Measurements from ENCODE around the gene COLGALT1. TPM values are rescaled to one million over a fixed set of nuclear protein-coding genes. Genes with fewer than 3 reads are reported as not detected.

The COLGALT1 gene
- total RNA-seq, 3 donors from 2014 or later (not counting 1 experiment from before 2014, with no cell fraction given): 39.0 to 55.4 (median 43.7) TPM

- Mint-ChIP-seq H3K4me1 (peaks cover 7 to 14% of the 10 kb centered on the region in 2 donors), H3K9me3 (no peaks in the 10 kb centered on the region), H3K27me3 (ENCODE audit: low read depth in 2 of 2) (peaks cover 4 to 6% of the 10 kb centered on the region in 2 donors), H3K27ac (no peak overlapping the region), H3K36me3 (no peaks in the 10 kb centered on the region), H3K4me3 (no peak overlapping the region)
- peaks cover 5% of the 10 kb centered on the region for H3K4me1 ChIP-seq (ENCODE audit: control insufficient read depth, insufficient read depth, low read length)
- TF ChIP-seq CTCF (IDR thresholded peaks at IDR 0.05): no peak
- no peaks in the 10 kb centered on the region for H3K36me3 ChIP-seq (ENCODE audit: control insufficient read depth, insufficient read depth, low read length)
- intact Hi-C loops (cut with micrococcal nuclease): no loop called here
- no peak overlapping the region for H3K27ac ChIP-seq (ENCODE audit: low read length)
- no peaks in the 10 kb centered on the region for H3K9me3 ChIP-seq (ENCODE audit: control insufficient read depth, insufficient read depth, low read length)
- ATAC-seq (no peak), DNase-seq (no peak)
- no peaks in the 10 kb centered on the region for H3K27me3 ChIP-seq (ENCODE audit: control insufficient read depth, insufficient read depth, low read length)
- H3K4me3 ChIP-seq (ENCODE audit: low read length): no peak overlapping the region
- WGBS (ENCODE audit: insufficient coverage): 92% methylated on average over 28 of the region's 31 CpGs
These were observed 67.9 kb downstream of the COLGALT1 start for GRCh38 chr19:17623224-17623935.

DNA sequence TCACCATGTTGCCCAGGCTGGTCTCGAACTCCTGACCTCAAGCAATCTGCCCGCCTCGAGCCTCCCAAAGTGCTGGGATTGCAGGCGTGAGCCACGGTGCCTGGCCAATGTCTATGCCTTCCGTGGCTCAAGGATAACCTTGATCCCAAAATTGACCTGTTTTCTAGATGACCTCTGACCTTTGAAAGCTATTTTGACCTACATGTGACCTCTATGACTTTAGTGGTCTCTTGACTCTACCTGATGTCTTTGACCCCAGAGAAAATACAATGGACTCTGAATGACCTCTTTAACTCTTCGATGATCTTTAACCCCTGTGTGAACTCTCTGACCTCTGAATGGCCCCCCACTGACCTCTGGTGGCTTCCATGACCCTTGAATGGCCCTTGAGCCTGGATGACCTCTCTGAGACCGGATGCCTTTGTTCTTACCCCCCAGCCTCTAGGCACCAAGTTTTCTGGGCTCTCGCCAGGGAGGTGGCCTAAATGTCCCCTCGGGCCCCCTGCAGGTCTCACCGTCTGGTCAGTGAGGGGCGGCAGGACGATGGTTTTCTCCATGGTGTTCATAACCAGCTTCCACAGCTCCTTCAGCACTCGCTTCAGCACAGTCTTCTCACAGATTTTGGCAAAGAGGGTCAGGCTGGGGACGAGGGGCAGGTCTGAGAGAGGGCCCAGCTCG lies 69.0 kb downstream of the COLGALT1 start:
- 88% methylated on average over 15 of the region's 16 CpGs for WGBS (ENCODE audit: insufficient coverage)
- intact Hi-C loops (cut with micrococcal nuclease): no loop called here
- no peaks in the 10 kb centered on the region for H3K36me3 ChIP-seq (ENCODE audit: control insufficient read depth, insufficient read depth, low read length)
- no peaks in the 10 kb centered on the region for H3K9me3 ChIP-seq (ENCODE audit: control insufficient read depth, insufficient read depth, low read length)
- H3K9me3 Mint-ChIP-seq: no peaks in the 10 kb centered on the region
- H3K36me3 Mint-ChIP-seq: no peaks in the 10 kb centered on the region
- ATAC-seq (no peak), DNase-seq (no peak)
- H3K27ac Mint-ChIP-seq: no peak overlapping the region
- peaks cover 7 to 14% of the 10 kb centered on the region in 2 donors for H3K4me1 Mint-ChIP-seq
- H3K27ac ChIP-seq (ENCODE audit: low read length): no peak overlapping the region
- no peak overlapping the region for H3K4me3 ChIP-seq (ENCODE audit: low read length)
- no peak overlapping the region for H3K4me3 Mint-ChIP-seq
- no peak for TF ChIP-seq CTCF (IDR thresholded peaks at IDR 0.05)
- H3K27me3 Mint-ChIP-seq (ENCODE audit: low read depth in 2 of 2): peaks cover 0 to 4% of the 10 kb centered on the region in 2 donors
- peaks cover 5% of the 10 kb centered on the region for H3K4me1 ChIP-seq (ENCODE audit: control insufficient read depth, insufficient read depth, low read length)
- no peaks in the 10 kb centered on the region for H3K27me3 ChIP-seq (ENCODE audit: control insufficient read depth, insufficient read depth, low read length)

DNA sequence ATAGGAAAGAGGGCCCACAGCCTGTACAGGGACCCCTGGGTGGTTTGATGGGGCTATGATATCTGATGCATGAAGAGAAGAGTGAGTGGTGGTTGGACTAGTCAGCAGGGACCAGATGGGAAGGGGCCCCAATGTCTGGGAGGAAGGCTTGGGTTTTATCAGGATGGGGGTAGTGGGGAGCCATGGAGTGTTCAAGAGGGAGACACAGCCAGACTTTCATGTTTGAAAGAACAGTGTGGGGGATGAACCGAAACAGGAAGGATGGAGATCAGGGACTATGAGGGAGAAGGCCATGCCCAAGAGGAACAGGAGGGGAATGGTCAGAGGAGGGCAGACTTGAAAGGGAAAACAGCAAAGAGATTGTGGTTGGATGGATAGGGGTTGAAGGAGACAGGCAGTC lies 69.6 kb downstream of the COLGALT1 start:
- TF ChIP-seq CTCF (IDR thresholded peaks at IDR 0.05): no peak
- no peak overlapping the region for H3K27ac ChIP-seq (ENCODE audit: low read length)
- DNase-seq: no peak
- Mint-ChIP-seq H3K9me3 (no peaks in the 10 kb centered on the region), H3K27ac (no peak overlapping the region), H3K4me3 (no peak overlapping the region), H3K27me3 (ENCODE audit: low read depth in 2 of 2) (peaks cover 0 to 4% of the 10 kb centered on the region in 2 donors), H3K4me1 (peaks cover 7 to 14% of the 10 kb centered on the region in 2 donors), H3K36me3 (no peaks in the 10 kb centered on the region)
- WGBS (ENCODE audit: insufficient coverage): 93% methylated on average over 1 of the region's 1 CpG
- no peak overlapping the region for H3K4me3 ChIP-seq (ENCODE audit: low read length)
- no peaks in the 10 kb centered on the region for H3K36me3 ChIP-seq (ENCODE audit: control insufficient read depth, insufficient read depth, low read length)
- no peak for ATAC-seq
- intact Hi-C loops (cut with micrococcal nuclease): no loop called here
- no peaks in the 10 kb centered on the region for H3K9me3 ChIP-seq (ENCODE audit: control insufficient read depth, insufficient read depth, low read length)
- H3K27me3 ChIP-seq (ENCODE audit: control insufficient read depth, insufficient read depth, low read length): no peaks in the 10 kb centered on the region
- H3K4me1 ChIP-seq (ENCODE audit: control insufficient read depth, insufficient read depth, low read length): peaks cover 5% of the 10 kb centered on the region
